HEK293 (cell line): Measurements from ENCODE around the gene CRY1.

Source experiments
- CTCF ChIA-PET: fragments of 350-600 bp; formaldehyde crosslinking; extraction: SDS; loops from one replicate; lab custom pipeline; 2021; ENCODE audit warnings: antibody characterized with exemption; lab: Yijun Ruan, JAX
- POLR2A ChIA-PET: fragments of 300-600 bp; formaldehyde crosslinking; extraction: SDS; loops from one replicate; lab custom pipeline; 2020; ENCODE audit warnings: antibody characterized with exemption, inconsistent platforms; lab: Yijun Ruan, JAX
- H3K27ac ChIP-seq: fragments of 200-500 bp; sonication (Bioruptor generic); 2 replicates; pipeline ENCODE4 v1.5.1; 2014; ENCODE audit warnings: low read depth, low read length, control low read depth, inconsistent platforms; ENCODE audit errors: extremely low read depth
- H3K36me3 ChIP-seq, 2 experiments: fragments of 200-500 bp in 1 of 2; sonication (Bioruptor generic) in 1 of 2; 1 replicate in 1 of 2; 2 replicates in 1 of 2; pipeline ENCODE4 v1.5.1; 2014 to 2017; ENCODE audit warnings: inconsistent platforms in 2 of 2, low read length in 2 of 2; ENCODE audit not compliant: control insufficient read depth in 2 of 2, insufficient read depth in 1 of 2
- H3K4me1 ChIP-seq: fragments of 200-500 bp; sonication (Bioruptor generic); 2 replicates; pipeline ENCODE4 v1.5.1; 2014; ENCODE audit warnings: mild to moderate bottlenecking, low read length, inconsistent platforms; ENCODE audit not compliant: control insufficient read depth, insufficient read depth
- H3K4me3 ChIP-seq: 2 replicates; pipeline ENCODE4 v1.5.1; 2011; ENCODE audit warnings: low read depth, mild to moderate bottlenecking, control low read depth, low read length, moderate library complexity
- H3K9me3 ChIP-seq: fragments of 200-500 bp; sonication (Bioruptor generic); 2 replicates; pipeline ENCODE4 v1.5.1; 2014; ENCODE audit warnings: low read depth, low read length, inconsistent platforms; ENCODE audit not compliant: control insufficient read depth, insufficient read depth
- BCL11B ChIP-seq: fragments of 450-650 bp; formaldehyde crosslinking; IDR thresholded peaks from 2 replicates; pipeline ENCODE4 v1.5.1; 2016; ENCODE audit warnings: low read depth, missing biosample characterization, missing genetic modification characterization
- KLF8 ChIP-seq: fragments of 450-650 bp; formaldehyde crosslinking; IDR thresholded peaks from 2 replicates; pipeline ENCODE4 v1.5.1; 2016; ENCODE audit warnings: missing biosample characterization, missing genetic modification characterization
- KLF9 ChIP-seq: fragments of 450-650 bp; formaldehyde crosslinking; IDR thresholded peaks from 2 replicates; pipeline ENCODE4 v1.5.1; 2016; ENCODE audit warnings: missing biosample characterization, missing genetic modification characterization, low read depth
- PRDM4 ChIP-seq: fragments of 450-650 bp; formaldehyde crosslinking; IDR thresholded peaks from 2 replicates; pipeline ENCODE4 v1.5.1; 2017; ENCODE audit warnings: missing biosample characterization, missing genetic modification characterization
- SP2 ChIP-seq: fragments of 450-650 bp; formaldehyde crosslinking; IDR thresholded peaks from 2 replicates; pipeline ENCODE4 v1.5.1; 2016; ENCODE audit warnings: missing biosample characterization, missing genetic modification characterization
- ZBTB10 ChIP-seq: fragments of 450-650 bp; formaldehyde crosslinking; IDR thresholded peaks from 2 replicates; pipeline ENCODE4 v1.5.1; 2016; ENCODE audit warnings: missing biosample characterization, missing genetic modification characterization
- ZBTB48 ChIP-seq: fragments of 450-650 bp; formaldehyde crosslinking; IDR thresholded peaks from 2 replicates; pipeline ENCODE4 v1.5.1; 2016; ENCODE audit warnings: missing biosample characterization, missing genetic modification characterization
- ZBTB8A ChIP-seq: fragments of 450-650 bp; formaldehyde crosslinking; IDR thresholded peaks from 2 replicates; pipeline ENCODE4 v1.5.1; 2016; ENCODE audit warnings: missing biosample characterization, missing genetic modification characterization
- ZIC2 ChIP-seq: fragments of 450-650 bp; formaldehyde crosslinking; IDR thresholded peaks from 2 replicates; pipeline ENCODE4 v1.5.1; 2016; ENCODE audit warnings: missing biosample characterization, missing genetic modification characterization
- ZNF148 ChIP-seq: fragments of 450-650 bp; formaldehyde crosslinking; IDR thresholded peaks from 2 replicates; pipeline ENCODE4 v1.5.0; 2017; ENCODE audit warnings: missing biosample characterization, missing genetic modification characterization, borderline replicate concordance
- ZNF2 ChIP-seq: fragments of 450-650 bp; formaldehyde crosslinking; IDR thresholded peaks from 2 replicates; pipeline ENCODE4 v1.5.1; 2016; ENCODE audit warnings: missing biosample characterization, missing genetic modification characterization
- ZNF335 ChIP-seq: fragments of 450-650 bp; formaldehyde crosslinking; conservative IDR thresholded peaks from 2 replicates; pipeline ENCODE4 v1.5.1; 2016; ENCODE audit warnings: missing biosample characterization, missing genetic modification characterization
- ZNF426 ChIP-seq: fragments of 450-650 bp; formaldehyde crosslinking; IDR thresholded peaks from 2 replicates; pipeline ENCODE4 v1.5.1; 2017; ENCODE audit warnings: missing biosample characterization, missing genetic modification characterization, mild to moderate bottlenecking, inconsistent platforms, moderate library complexity
- ZNF48 ChIP-seq: fragments of 450-650 bp; formaldehyde crosslinking; IDR thresholded peaks from 2 replicates; pipeline ENCODE4 v1.5.1; 2016; ENCODE audit warnings: missing biosample characterization, missing genetic modification characterization
- ZNF596 ChIP-seq: fragments of 450-650 bp; IDR thresholded peaks from 2 replicates; pipeline ENCODE4 v1.5.0; 2018; ENCODE audit warnings: missing biosample characterization, mild to moderate bottlenecking, missing genetic modification characterization, moderate library complexity
- ZNF600 ChIP-seq: fragments of 450-650 bp; formaldehyde crosslinking; IDR thresholded peaks from 2 replicates; pipeline ENCODE4 v1.5.1; 2016; ENCODE audit warnings: missing biosample characterization, missing genetic modification characterization
- ZNF660 ChIP-seq: fragments of 450-650 bp; IDR thresholded peaks from 2 replicates; pipeline ENCODE4 v1.5.1; 2018; ENCODE audit warnings: missing biosample characterization, mild to moderate bottlenecking, missing genetic modification characterization
- ZNF777 ChIP-seq: fragments of 450-650 bp; formaldehyde crosslinking; IDR thresholded peaks from 2 replicates; pipeline ENCODE4 v1.5.1; 2017; ENCODE audit warnings: missing biosample characterization, missing genetic modification characterization, borderline replicate concordance
- ZNF785 ChIP-seq: fragments of 450-650 bp; formaldehyde crosslinking; IDR thresholded peaks from 2 replicates; pipeline ENCODE4 v1.5.1; 2016; ENCODE audit warnings: missing biosample characterization, missing genetic modification characterization
- TF ChIP-seq, protein P1 (sequence below): fragments of 450-650 bp; formaldehyde crosslinking; IDR thresholded peaks from 2 replicates; pipeline ENCODE4 v1.5.1; 2016; ENCODE audit warnings: missing biosample characterization, missing genetic modification characterization

CRY1 gene

GRCh38 chr12:106994579-106995220 is 98.6 kb downstream of the CRY1 start:
- ChIA-PET POLR2A (no interaction called here), CTCF (no interaction called here)
- H3K4me1 ChIP-seq, result no peaks in the 10 kb centered on the region
- H3K36me3 ChIP-seq, result peaks cover 4 to 29% of the 10 kb centered on the region in 2 experiments
- no peak overlapping the region for H3K4me3 ChIP-seq
- TF ChIP-seq ZNF48 (tag by site-specific recombination), result no peak
- TF ChIP-seq ZNF596, result no peak
- TF ChIP-seq, protein P1, sequence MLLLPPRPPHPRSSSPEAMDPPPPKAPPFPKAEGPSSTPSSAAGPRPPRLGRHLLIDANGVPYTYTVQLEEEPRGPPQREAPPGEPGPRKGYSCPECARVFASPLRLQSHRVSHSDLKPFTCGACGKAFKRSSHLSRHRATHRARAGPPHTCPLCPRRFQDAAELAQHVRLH, result no peak
- no peak for TF ChIP-seq BCL11B (tag by site-specific recombination)
- TF ChIP-seq ZBTB10 (tag by site-specific recombination), result no peak
- TF ChIP-seq ZNF777, result no peak
- TF ChIP-seq, all 188 proteins: peak for 0
- H3K9me3 ChIP-seq, result no peaks in the 10 kb centered on the region
- H3K27ac ChIP-seq, result no peak overlapping the region

- POLR2A ChIA-PET, result interaction anchor here (0.6 to 2.0 kb wide), 4 partner anchors 16 to 46 kb away, joined by 3 to 34 read pairs (median 5); partner anchors contain the start of gene TMEM263
- TF ChIP-seq ZNF426 (tag by site-specific recombination), result no peak
- TF ChIP-seq ZIC2 (tag by site-specific recombination), result peak; percentile 72
- Histone ChIP-seq H3K4me3 (no peak overlapping the region), H3K4me1 (no peaks in the 10 kb centered on the region), H3K36me3 (peaks cover 11 to 27% of the 10 kb centered on the region in 2 experiments), H3K9me3 (no peaks in the 10 kb centered on the region), H3K27ac (no peak overlapping the region)
- CTCF ChIA-PET, result interaction anchor here (1.6 kb wide), 1 partner anchor 10 kb away, joined by 5 read pairs; no protein-coding TSS in a partner anchor
These were observed 105.5 kb downstream of the CRY1 start for GRCh38 chr12:106987846-106988245.

DNA sequence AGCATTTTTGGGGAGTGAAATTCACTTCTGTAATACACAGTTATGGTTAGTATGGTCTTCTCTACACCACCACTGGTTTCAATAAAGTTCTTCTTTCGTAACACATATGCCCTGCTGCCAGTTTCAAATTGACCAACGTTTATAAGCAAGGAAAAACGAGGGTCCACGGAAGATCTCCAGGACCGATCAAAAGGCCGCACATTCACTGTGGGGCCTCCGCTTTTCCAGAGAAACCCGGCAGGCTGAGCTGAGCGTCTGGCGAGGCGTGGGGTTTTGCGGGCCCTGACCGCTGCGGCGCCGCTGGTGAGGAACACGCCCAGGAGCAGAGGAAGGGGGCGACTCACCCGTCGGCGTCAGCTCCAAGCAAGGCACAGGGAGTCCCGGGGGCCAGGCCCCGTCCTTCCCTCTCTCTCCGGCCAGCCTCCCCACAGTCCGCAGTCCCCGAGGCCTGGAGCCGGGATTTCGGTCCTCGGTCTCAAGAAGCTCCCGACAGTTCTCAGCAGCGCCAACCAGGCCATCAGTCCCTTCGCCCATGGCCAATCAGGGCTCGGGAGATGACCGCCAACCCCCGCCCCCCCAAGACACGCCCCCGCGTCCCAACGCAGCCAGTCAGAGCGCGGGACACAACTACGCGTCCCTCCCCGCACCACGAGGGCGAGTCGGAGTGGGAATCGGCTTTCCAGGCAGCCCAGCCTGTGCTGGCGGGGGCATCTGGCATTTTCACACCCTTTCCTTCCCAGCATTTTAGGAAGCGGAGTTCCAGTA is 106.5 kb downstream of the CRY1 start, which contains the start of gene MTERF2:
TSS of gene MTERF2 (minus strand) at position 522 of the 765 bp plus-strand sequence. CDS start 8,432 bp downstream, outside the sequence.
- no peaks in the 10 kb centered on the region for H3K9me3 ChIP-seq
- H3K4me3 ChIP-seq, result peak within 1 kb of the TSS; percentile 89
- peaks cover 11 to 32% of the 10 kb centered on the region in 2 experiments for H3K36me3 ChIP-seq
- POLR2A ChIA-PET, result interaction anchor here (0.7 to 2.0 kb wide), 11 partner anchors 9 to 630 kb away, joined by 3 to 34 read pairs (median 4); partner anchors contain the start of gene TMEM263
- CTCF ChIA-PET, result interaction anchor here (1.1 to 1.6 kb wide), 2 partner anchors 9 to 105 kb away, joined by 5 read pairs; no protein-coding TSS in a partner anchor
- peak within 1 kb of the TSS; percentile 61 for H3K27ac ChIP-seq
- no peaks in the 10 kb centered on the region for H3K4me1 ChIP-seq
- TF ChIP-seq ZNF660 (tag by site-specific recombination), result peak; percentile 80; the same call in 1 of the 2 replicates
- no peak for TF ChIP-seq ZNF148 (tag by site-specific recombination)
- TF ChIP-seq KLF9, result peak; percentile 77
- TF ChIP-seq PRDM4 (tag by site-specific recombination), result 0 out of 2 replicates have a peak, but pooled peaks have one; percentile 26
- 0 out of 2 replicates have a peak, but pooled peaks have one; percentile 15 for TF ChIP-seq ZNF785 (tag by site-specific recombination)
- peak; percentile 71 for TF ChIP-seq ZNF600 (tag by site-specific recombination)
- TF ChIP-seq ZBTB8A (tag by site-specific recombination), result peak; percentile 40; the same call in 1 of the 2 replicates
- peak; percentile 95 for TF ChIP-seq SP2 (tag by site-specific recombination)
- TF ChIP-seq KLF8, result 0 out of 2 replicates have a peak, but pooled peaks have one; percentile 46
- peak; percentile 68 for TF ChIP-seq ZNF335 (tag by site-specific recombination)
- TF ChIP-seq ZBTB48, result peak; percentile 61
- TF ChIP-seq ZNF2 (tag by site-specific recombination), result 0 out of 2 replicates have a peak, but pooled peaks have one; percentile 52
- TF ChIP-seq, protein P1, result 0 out of 2 replicates have a peak, but pooled peaks have one; percentile 44
